Body of pancreas (tissue), 4 donors: Measurements from ENCODE around the gene KRT75. TPM values are rescaled to one million over a fixed set of nuclear protein-coding genes. Genes with fewer than 3 reads are reported as not detected.

Experiments used
- ATAC-seq: fragments of 150-250 bp; one replicate; pipeline ENCODE4 v1.9.1; 2016
- DNase-seq, 4 donors: peaks; one replicate each; pipeline ENCODE4 v3.0.0-alpha.2; 2019
- H3K27ac ChIP-seq, 4 donors: fragments of 200-600 bp; sonication (generic); 1 replicate in 3 of 4; 2 replicates in 1 of 4; pipeline versions ENCODE4 v1.5.1 to v1.6.1; 2016 to 2019; ENCODE audit warnings: mild to moderate bottlenecking in 1 of 4, mixed read lengths in 1 of 4, moderate library complexity in 1 of 4
- H3K27me3 ChIP-seq, 2 donors: fragments of 200-600 bp; sonication (generic); one replicate each; pipeline ENCODE4 v1.6.0; 2016; ENCODE audit warnings: mild to moderate bottlenecking in 1 of 2
- H3K36me3 ChIP-seq, 2 donors: fragments of 200-600 bp; sonication (generic); replicated peaks in 1 of 2; 2 replicates each; pipeline ENCODE4 v1.5.1; 2016; ENCODE audit warnings: low read depth in 2 of 2; ENCODE audit not compliant: insufficient read depth in 1 of 2
- H3K4me1 ChIP-seq: fragments of 200-600 bp; sonication (generic); one replicate; pipeline ENCODE4 v1.6.0; 2016
- H3K4me3 ChIP-seq, 2 donors: fragments of 200-600 bp; sonication (generic); 1 replicate in 1 of 2; 2 replicates in 1 of 2; pipeline ENCODE4 v1.5.1; 2016 to 2019
- H3K9me3 ChIP-seq, 3 donors: fragments of 200-600 bp; sonication (generic); 1 replicate in 2 of 3; 2 replicates in 1 of 3; pipeline ENCODE4 v1.5.1; 2016
- POLR2A ChIP-seq, 3 donors: fragments of 450-650 bp; IDR thresholded peaks; one replicate each; pipeline ENCODE4 v1.6.1; 2016; ENCODE audit warnings: antibody characterized with exemption in 3 of 3, mild to moderate bottlenecking in 2 of 3
- WGBS, 2 donors: methylation state at CpG; one replicate each; pipeline ENCODE4 v1.1.5; 2017; 5-methylcytosine and 5-hydroxymethylcytosine counted together
- intact Hi-C: fragments of 100-400 bp; cut with DNase I; formaldehyde crosslinking; loops from one replicate; pipeline ENCODE4 v1.15.1; 2023
- total RNA-seq, 2 donors: library from RNA; depleted of rRNA; stranded (reverse); fragments of >200 nt; gene quantifications; one replicate each; pipeline ENCODE4 v1.1.0, GENCODE V29; 2016
- TF ChIP-seq, protein P1 (sequence below), 7 experiments: fragments of 450-650 bp in 4 of 7; fragments of 200-600 bp in 3 of 7; sonication (generic) in 3 of 7; IDR thresholded peaks; one replicate each; pipeline ENCODE4 v1.5.1; 2016 to 2019; ENCODE audit warnings: antibody characterized with exemption in 7 of 7

Gene KRT75
- total RNA-seq, 2 donors from 2014 or later: not detected

DNA sequence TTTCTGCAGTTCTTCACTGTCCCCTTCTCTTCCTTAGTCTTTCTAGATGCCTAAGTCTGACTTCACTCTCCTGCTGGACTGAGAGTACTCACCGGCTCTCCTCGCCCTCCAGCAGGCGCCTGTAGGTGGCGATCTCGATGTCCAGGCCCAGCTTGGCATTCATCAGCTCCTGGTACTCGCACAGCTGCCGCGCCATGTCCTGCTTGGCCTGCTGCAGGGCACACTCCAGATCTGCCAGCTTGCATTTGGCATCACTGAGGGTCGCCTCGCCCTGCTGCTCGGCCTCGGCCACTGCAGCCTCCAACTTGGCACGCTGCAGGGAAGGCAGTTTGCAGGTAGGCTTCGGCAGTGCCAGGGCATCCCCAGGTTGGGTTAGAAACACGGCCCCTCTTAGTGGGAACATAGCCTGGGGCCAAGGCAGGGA, 53.9 kb downstream of the KRT75 start:
- Histone ChIP-seq H3K27me3 (no peaks in the 10 kb centered on the region), H3K4me3 (no peak overlapping the region), H3K36me3 (no peaks in the 10 kb centered on the region), H3K9me3 (no peaks in the 10 kb centered on the region), H3K27ac (no peak overlapping the region), H3K4me1 (no peaks in the 10 kb centered on the region)
- no peak for TF ChIP-seq POLR2A (IDR thresholded peaks at IDR 0.05)
- TF ChIP-seq, protein P1, sequence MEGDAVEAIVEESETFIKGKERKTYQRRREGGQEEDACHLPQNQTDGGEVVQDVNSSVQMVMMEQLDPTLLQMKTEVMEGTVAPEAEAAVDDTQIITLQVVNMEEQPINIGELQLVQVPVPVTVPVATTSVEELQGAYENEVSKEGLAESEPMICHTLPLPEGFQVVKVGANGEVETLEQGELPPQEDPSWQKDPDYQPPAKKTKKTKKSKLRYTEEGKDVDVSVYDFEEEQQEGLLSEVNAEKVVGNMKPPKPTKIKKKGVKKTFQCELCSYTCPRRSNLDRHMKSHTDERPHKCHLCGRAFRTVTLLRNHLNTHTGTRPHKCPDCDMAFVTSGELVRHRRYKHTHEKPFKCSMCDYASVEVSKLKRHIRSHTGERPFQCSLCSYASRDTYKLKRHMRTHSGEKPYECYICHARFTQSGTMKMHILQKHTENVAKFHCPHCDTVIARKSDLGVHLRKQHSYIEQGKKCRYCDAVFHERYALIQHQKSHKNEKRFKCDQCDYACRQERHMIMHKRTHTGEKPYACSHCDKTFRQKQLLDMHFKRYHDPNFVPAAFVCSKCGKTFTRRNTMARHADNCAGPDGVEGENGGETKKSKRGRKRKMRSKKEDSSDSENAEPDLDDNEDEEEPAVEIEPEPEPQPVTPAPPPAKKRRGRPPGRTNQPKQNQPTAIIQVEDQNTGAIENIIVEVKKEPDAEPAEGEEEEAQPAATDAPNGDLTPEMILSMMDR (IDR thresholded peaks at IDR 0.05): peak in 6 of 7 experiments; percentile 37 to 51 (median 47)
- intact Hi-C loops: no loop called here
- WGBS, 2 donors: 45 to 56% methylated on average over 10 to 15 of the region's 15 CpGs
- DNase-seq (peak; percentile 49 to 61 (median 56)), ATAC-seq (peak; percentile 59)

DNA sequence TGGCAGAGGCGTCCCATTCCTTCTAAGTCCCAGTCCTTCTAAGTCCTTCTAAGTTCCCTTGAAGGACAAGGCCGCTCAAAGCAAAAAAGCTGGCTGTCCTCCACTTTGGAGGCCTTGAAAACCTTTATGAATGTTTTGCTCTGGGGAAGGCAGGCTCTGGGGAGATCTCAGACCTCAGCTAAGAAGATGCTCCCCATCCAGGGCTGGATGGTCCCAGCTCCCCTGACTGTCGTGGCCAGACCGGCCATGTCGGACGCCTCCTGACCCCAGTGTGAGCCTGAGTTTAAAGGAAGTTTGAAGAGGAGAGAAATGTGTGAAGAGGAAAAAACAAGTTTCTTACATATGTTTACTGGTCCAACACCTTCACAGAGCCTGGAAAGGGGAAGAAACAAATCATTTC, 54.6 kb downstream of the KRT75 start:
- Histone ChIP-seq H3K27ac (no peak overlapping the region), H3K4me3 (no peak overlapping the region), H3K36me3 (no peaks in the 10 kb centered on the region), H3K9me3 (no peaks in the 10 kb centered on the region), H3K27me3 (no peaks in the 10 kb centered on the region), H3K4me1 (no peaks in the 10 kb centered on the region)
- ATAC-seq (no peak), DNase-seq (no peak)
- no peak for TF ChIP-seq POLR2A (IDR thresholded peaks at IDR 0.05)
- TF ChIP-seq, protein P1 (IDR thresholded peaks at IDR 0.05): no peak
- WGBS, 2 donors: 76 to 82% methylated on average over 6 of the region's 6 CpGs
- intact Hi-C loops: no loop called here

DNA sequence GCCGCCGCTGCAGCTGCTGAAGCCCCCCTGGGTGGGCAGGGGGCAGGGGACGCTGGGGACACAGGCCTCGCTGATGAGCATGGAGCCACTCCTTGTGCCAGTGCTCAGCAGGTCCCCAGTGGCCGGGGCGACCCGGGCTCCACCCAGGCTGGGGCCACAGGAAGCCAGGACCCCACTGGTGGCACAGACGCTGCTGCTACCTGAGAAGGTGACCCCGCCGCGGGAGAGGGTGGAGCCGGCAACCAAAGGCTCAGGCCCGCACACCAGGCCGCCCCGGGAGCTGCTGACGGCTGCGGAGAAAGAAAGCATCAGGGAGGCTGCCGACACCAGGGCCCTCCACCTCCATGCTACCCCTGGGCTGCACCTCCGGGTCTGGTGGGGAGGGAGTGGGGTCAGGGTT, 56.1 kb downstream of the KRT75 start:
- no peaks in the 10 kb centered on the region for H3K9me3 ChIP-seq
- H3K36me3 ChIP-seq: no peaks in the 10 kb centered on the region
- WGBS, 2 donors: 55% methylated on average over 15 of the region's 19 CpGs; no CpG with 5 or more reads in 1 of the 2 donors
- no peak for ATAC-seq
- no peaks in the 10 kb centered on the region for H3K4me1 ChIP-seq
- H3K4me3 ChIP-seq: no peak overlapping the region
- H3K27ac ChIP-seq: no peak overlapping the region
- intact Hi-C loops: no loop called here
- no peak for DNase-seq
- no peaks in the 10 kb centered on the region for H3K27me3 ChIP-seq
- no peak for TF ChIP-seq POLR2A (IDR thresholded peaks at IDR 0.05)
- TF ChIP-seq, protein P1 (IDR thresholded peaks at IDR 0.05): no peak

DNA sequence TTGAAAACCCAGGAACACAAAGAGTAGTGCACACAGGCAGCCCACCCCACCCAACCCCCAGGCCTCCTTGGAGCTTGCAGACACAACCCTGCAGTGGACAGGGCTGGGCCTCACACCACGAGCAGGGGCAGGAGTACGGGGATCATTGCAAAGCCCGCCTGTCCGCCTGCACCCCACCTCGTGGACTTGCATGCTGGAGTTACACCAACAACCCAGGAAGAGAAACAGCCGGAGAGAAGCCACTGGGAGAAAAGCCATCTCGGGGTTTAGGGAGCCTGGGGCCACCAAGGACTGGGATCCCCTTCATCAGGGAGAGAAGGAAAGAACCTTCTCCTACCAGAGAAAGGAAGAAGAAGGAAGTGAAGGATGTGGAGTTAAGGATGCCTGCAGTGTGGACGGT, 56.9 kb downstream of the KRT75 start:
- WGBS, 2 donors: 80 to 84% methylated on average over 7 to 8 of the region's 8 CpGs
- Histone ChIP-seq H3K27ac (no peak overlapping the region), H3K9me3 (no peaks in the 10 kb centered on the region), H3K36me3 (no peaks in the 10 kb centered on the region), H3K27me3 (no peaks in the 10 kb centered on the region), H3K4me1 (no peaks in the 10 kb centered on the region), H3K4me3 (no peak overlapping the region)
- ATAC-seq (no peak), DNase-seq (no peak)
- TF ChIP-seq, protein P1 (IDR thresholded peaks at IDR 0.05): no peak
- no peak for TF ChIP-seq POLR2A (IDR thresholded peaks at IDR 0.05)
- intact Hi-C loops: no loop called here

Other genes starting within 250 kb of the KRT75 start
- 10 to 100 TPM; 10.2 to 11.9 TPM for gene KRT80, start 242.4 kb downstream of the KRT75 start, total RNA-seq
- 100 to 1,000 TPM in 1 of 2 donors, 10 to 100 TPM in 1; 69.2 to 196 TPM for gene KRT7, start 201.1 kb downstream of the KRT75 start, total RNA-seq
- 1 to 10 TPM; 1.8 to 8.6 TPM for gene KRT86, start 159.7 kb downstream of the KRT75 start, total RNA-seq
- not detected for gene KRT81, start 142.8 kb downstream of the KRT75 start, total RNA-seq
- gene KRT83, start 113.0 kb downstream of the KRT75 start, total RNA-seq: not detected
- gene KRT85, start 66.9 kb downstream of the KRT75 start, total RNA-seq: not detected
- gene KRT84, start 48.7 kb downstream of the KRT75 start, total RNA-seq: not detected
- not detected for gene KRT82, start 28.0 kb downstream of the KRT75 start, total RNA-seq
- gene KRT6B, start 17.8 kb upstream of the KRT75 start, total RNA-seq: not detected
- not detected for gene KRT6C, start 39.4 kb upstream of the KRT75 start, total RNA-seq
- not detected for gene KRT6A, start 58.9 kb upstream of the KRT75 start, total RNA-seq
- 1 to 10 TPM in 1 of 2 donors, under 1 TPM in 1; 0.52 to 2.0 TPM for gene KRT5, start 86.0 kb upstream of the KRT75 start, total RNA-seq
- gene KRT71, start 118.8 kb upstream of the KRT75 start, total RNA-seq: not detected
- not detected for gene KRT74, start 139.5 kb upstream of the KRT75 start, total RNA-seq
- not detected for gene KRT72, start 167.1 kb upstream of the KRT75 start, total RNA-seq
- 1 to 10 TPM in 1 of 2 donors, not detected in 1; 1.3 TPM for gene KRT73, start 184.2 kb upstream of the KRT75 start, total RNA-seq
- not detected for gene KRT2, start 217.8 kb upstream of the KRT75 start, total RNA-seq
- not detected for gene KRT1, start 246.0 kb upstream of the KRT75 start, total RNA-seq